Stimulated activated naive CD8-positive, alpha-beta T cell treated with anti-CD3 and anti-CD28 coated beads, Interleukin-15, amount 100 ng/mL, for 72 hours (primary cell): ENCODE results near the gene PROSER3.
A peak's percentile ranks its signal among the peaks of the same experiment; 100 is the strongest.

ENCODE experiments used
- ATAC-seq: fragments of 150-1000 bp; cut with Tn5 transposase; 2 replicates; pipeline ENCODE4 v1.10.0; 2021; ENCODE audit warnings: mild to moderate bottlenecking, moderate library complexity
- DNase-seq, 2 donors: peaks; one replicate each; pipeline ENCODE4 v3.0.0; 2021 to 2022
- H3K27ac Mint-ChIP-seq, 2 donors: one replicate each; pipeline ENCODE4 v1.8.0; 2022; ENCODE audit warnings: mild to moderate bottlenecking in 2 of 2, mixed read lengths in 2 of 2, moderate library complexity in 2 of 2
- H3K27me3 Mint-ChIP-seq: one replicate; pipeline ENCODE4 v1.8.0; 2022; ENCODE audit warnings: mixed read lengths
- H3K4me1 Mint-ChIP-seq: one replicate; pipeline ENCODE4 v1.8.0; 2022; ENCODE audit warnings: mild to moderate bottlenecking, mixed read lengths
- H3K4me3 Mint-ChIP-seq, 2 donors: one replicate each; pipeline ENCODE4 v1.8.0; 2022; ENCODE audit warnings: mild to moderate bottlenecking in 2 of 2, mixed read lengths in 2 of 2, moderate library complexity in 1 of 2
- H3K9me3 Mint-ChIP-seq, 2 donors: one replicate each; pipeline ENCODE4 v1.8.0; 2022; ENCODE audit warnings: mixed read lengths in 2 of 2

The PROSER3 gene

DNA sequence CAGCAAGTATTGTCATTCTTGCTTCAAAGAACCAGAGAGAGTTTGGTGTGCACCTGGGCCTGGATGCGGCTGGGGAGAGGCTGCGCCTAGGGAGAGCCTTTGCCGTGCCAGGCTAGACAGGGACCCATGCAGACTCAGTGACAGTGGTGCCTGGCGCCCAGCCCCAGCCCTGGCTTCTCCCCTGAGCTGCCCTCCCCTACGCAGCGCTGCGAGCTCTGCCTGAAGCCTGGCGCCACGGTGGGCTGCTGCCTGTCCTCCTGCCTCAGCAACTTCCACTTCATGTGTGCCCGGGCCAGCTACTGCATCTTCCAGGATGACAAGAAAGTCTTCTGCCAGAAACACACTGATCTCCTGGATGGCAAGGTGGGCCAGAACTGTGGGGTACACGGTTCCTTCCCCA is 28.2 kb upstream of the PROSER3 start:
- Mint-ChIP-seq H3K27ac (no peak overlapping the region), H3K27me3 (no peaks in the 10 kb centered on the region), H3K4me1 (peaks cover 17% of the 10 kb centered on the region), H3K4me3 (no peak overlapping the region), H3K9me3 (no peaks in the 10 kb centered on the region)
- DNase-seq = no peak
- ATAC-seq = no peak

GRCh38 chr19:35730326-35730725 is 27.6 kb upstream of the PROSER3 start:
- ATAC-seq (no peak), DNase-seq (no peak)
- H3K27ac Mint-ChIP-seq = peak overlapping the region in 1 of 2 donors; percentile 68
- H3K27me3 Mint-ChIP-seq = no peaks in the 10 kb centered on the region
- no peak overlapping the region for H3K4me3 Mint-ChIP-seq
- H3K4me1 Mint-ChIP-seq = peaks cover 21% of the 10 kb centered on the region
- H3K9me3 Mint-ChIP-seq = no peaks in the 10 kb centered on the region

DNA sequence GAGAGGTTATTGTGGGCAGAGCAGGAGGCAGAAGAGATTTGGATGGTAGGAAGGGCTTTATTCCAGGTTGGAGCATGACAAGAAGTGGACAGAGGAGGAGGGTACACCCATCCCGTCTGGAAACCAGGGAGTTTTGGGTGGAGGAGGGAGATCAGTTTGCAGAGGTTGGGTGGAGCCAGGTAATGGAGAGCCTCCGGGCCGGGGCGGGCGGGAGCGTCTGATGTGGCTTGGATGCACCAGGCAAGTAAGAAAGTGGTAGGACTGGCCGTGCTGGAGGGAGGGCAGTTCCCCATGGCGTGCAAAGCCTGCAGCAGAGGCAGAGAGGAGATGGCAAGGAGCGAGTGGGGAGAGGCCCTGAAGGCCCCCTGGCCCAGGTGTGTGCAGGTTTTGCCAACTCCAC is 26.6 kb upstream of the PROSER3 start:
- Mint-ChIP-seq H3K4me1 (peaks cover 23% of the 10 kb centered on the region), H3K27me3 (no peaks in the 10 kb centered on the region), H3K9me3 (no peaks in the 10 kb centered on the region), H3K4me3 (peak overlapping the region in 1 of 2 donors; percentile 2), H3K27ac (peak overlapping the region in 1 of 2 donors; percentile 65)
- DNase-seq (no peak), ATAC-seq (no peak)

GRCh38 chr19:35731779-35732405 is 26.1 kb upstream of the PROSER3 start:
- ATAC-seq = no peak
- DNase-seq = no peak
- H3K27me3 Mint-ChIP-seq = no peaks in the 10 kb centered on the region
- no peak overlapping the region for H3K4me3 Mint-ChIP-seq
- H3K9me3 Mint-ChIP-seq = no peaks in the 10 kb centered on the region
- H3K27ac Mint-ChIP-seq = peak overlapping the region in 1 of 2 donors; percentile 81
- peaks cover 29% of the 10 kb centered on the region for H3K4me1 Mint-ChIP-seq

DNA sequence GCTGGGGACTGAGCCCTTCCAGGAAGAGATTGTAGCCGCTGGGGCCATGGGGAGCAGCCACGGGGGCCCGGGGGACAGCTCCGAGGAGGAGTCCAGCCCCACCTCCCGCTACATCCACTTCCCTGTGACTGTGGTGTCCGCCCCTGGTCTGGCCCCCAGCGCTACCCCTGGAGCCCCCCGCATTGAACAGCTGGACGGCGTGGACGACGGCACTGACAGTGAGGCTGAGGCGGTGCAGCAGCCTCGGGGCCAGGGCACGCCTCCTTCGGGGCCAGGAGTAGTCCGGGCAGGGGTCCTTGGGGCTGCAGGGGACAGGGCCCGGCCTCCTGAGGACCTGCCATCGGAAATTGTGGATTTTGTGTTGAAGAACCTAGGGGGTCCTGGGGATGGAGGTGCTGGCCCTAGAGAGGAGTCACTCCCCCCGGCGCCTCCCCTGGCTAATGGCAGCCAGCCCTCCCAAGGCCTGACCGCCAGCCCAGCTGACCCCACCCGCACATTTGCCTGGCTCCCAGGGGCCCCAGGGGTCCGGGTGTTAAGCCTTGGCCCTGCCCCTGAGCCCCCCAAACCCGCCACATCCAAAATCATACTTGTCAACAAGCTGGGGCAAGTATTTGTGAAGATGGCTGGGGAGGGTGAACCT is 25.3 kb upstream of the PROSER3 start:
- no peak for DNase-seq
- peak; percentile 5 for ATAC-seq
- H3K4me1 Mint-ChIP-seq = peaks cover 36% of the 10 kb centered on the region
- peak overlapping the region in 1 of 2 donors; percentile 81 for H3K27ac Mint-ChIP-seq
- H3K4me3 Mint-ChIP-seq = no peak overlapping the region
- no peaks in the 10 kb centered on the region for H3K9me3 Mint-ChIP-seq
- no peaks in the 10 kb centered on the region for H3K27me3 Mint-ChIP-seq

- no peak for ATAC-seq
- Mint-ChIP-seq H3K27ac (peak overlapping the region; percentile 72 to 81), H3K4me1 (peaks cover 40% of the 10 kb centered on the region), H3K4me3 (no peak overlapping the region), H3K27me3 (no peaks in the 10 kb centered on the region), H3K9me3 (no peaks in the 10 kb centered on the region)
- no peak for DNase-seq
These were observed 24.5 kb upstream of the PROSER3 start for GRCh38 chr19:35733180-35734125.

- H3K27ac Mint-ChIP-seq = peak overlapping the region in 1 of 2 donors; percentile 93
- no peaks in the 10 kb centered on the region for H3K9me3 Mint-ChIP-seq
- ATAC-seq (no peak), DNase-seq (no peak)
- no peaks in the 10 kb centered on the region for H3K27me3 Mint-ChIP-seq
- H3K4me1 Mint-ChIP-seq = peaks cover 48% of the 10 kb centered on the region
- H3K4me3 Mint-ChIP-seq = peak overlapping the region in 1 of 2 donors; percentile 34
These were observed 23.7 kb upstream of the PROSER3 start for GRCh38 chr19:35734273-35734672.

DNA sequence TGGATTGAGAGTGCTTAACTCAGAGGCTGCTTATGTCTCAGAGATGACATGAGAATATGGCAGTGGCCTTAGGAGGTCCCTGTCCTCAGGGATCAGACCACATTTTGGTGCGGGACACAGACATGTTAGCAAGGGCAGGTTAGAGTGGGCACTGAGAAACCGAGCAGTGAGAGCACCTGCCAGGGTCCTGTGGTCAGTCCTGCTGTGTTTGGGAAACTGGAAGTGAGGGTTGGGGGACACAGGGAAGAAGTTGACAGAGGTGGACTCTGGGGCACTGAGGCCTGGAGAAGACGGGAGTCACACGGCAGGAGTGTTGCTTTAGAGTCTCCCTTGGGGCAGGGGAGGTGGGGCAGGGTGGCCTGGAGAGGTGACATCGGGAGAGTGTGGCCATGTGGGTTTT is 23.1 kb upstream of the PROSER3 start:
- H3K4me1 Mint-ChIP-seq = peaks cover 54% of the 10 kb centered on the region
- ATAC-seq (no peak), DNase-seq (no peak)
- no peaks in the 10 kb centered on the region for H3K9me3 Mint-ChIP-seq
- H3K4me3 Mint-ChIP-seq = no peak overlapping the region
- no peaks in the 10 kb centered on the region for H3K27me3 Mint-ChIP-seq
- peak overlapping the region; percentile 59 to 93 for H3K27ac Mint-ChIP-seq

DNA sequence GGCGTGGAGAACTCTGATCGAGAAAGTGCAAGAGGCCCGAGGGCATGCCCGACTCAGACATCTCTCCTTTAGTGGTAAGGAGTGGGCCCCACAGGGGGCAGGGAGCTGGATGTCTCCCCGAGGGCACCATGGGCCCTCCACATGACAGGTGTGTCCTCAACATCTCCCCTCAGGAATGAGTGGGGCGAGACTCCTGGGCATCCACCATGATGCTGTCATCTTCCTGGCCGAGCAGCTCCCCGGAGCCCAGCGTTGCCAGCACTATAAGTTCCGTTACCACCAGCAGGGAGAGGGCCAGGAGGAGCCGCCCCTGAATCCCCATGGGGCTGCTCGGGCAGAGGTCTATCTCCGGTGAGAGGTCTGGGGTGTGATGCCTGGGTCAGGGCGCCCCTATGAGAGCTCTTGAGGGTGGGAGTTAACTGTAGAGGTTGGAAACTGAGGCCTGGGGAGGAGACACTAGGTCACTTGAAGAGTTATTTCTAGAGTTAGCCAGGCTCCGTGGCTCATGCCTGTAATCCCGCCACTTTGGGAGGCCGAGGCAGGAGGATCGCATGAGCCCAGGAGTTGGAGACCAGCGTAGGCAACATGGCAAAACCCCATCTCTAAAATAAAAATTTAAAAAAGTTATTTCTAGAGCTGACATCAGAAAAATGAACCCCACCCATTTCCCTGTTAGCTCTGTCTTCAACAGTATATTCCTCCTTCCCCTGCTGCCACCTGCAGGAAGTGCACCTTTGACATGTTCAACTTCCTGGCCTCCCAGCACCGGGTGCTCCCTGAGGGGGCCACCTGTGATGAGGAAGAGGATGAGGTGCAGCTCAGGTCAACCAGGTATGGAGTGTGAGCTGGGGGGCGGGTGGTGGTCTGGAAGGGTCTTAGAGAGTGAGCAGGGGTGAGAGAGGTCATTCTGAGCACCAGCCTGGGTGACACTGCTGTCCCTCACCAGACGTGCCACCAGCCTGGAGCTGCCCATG is 20.8 kb upstream of the PROSER3 start:
- ATAC-seq (no peak), DNase-seq (peak in 1 of 2 donors; percentile 37)
- Mint-ChIP-seq H3K9me3 (no peaks in the 10 kb centered on the region), H3K27me3 (no peaks in the 10 kb centered on the region), H3K27ac (peak overlapping the region; percentile 41 to 97), H3K4me3 (peak overlapping the region in 1 of 2 donors; percentile 27), H3K4me1 (peaks cover 51% of the 10 kb centered on the region)

DNA sequence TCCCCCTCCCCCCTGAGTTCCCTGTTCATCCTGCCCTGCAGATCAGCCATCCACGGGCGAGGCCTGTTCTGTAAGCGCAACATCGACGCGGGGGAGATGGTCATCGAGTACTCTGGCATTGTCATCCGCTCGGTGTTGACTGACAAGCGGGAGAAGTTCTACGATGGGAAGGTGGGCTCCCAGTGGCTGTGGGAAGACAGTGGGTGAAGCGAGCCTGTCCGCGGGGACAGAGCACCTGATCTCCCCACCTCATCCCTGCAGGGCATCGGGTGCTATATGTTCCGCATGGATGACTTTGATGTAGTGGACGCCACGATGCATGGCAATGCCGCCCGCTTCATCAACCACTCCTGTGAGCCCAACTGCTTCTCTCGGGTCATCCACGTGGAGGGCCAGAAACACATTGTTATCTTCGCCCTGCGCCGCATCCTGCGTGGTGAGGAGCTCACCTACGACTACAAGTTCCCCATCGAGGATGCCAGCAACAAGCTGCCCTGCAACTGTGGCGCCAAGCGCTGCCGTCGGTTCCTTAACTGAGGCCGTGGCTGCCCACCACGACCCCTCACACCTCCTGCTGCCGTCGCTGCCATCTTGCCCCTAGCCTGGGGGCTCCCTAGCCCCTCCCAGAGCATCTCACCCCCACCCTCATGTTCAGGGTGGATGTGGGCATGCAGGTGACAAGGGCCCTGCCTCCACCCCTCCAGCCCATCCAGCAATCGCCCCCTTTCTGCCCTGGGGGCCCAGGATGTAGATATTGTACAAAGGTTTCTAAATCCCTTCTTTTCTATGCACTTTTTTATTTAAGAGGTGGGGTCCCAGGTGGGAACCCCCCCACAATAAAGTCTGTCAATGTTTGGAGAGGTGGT is 19.7 kb upstream of the PROSER3 start:
- no peak for ATAC-seq
- H3K4me1 Mint-ChIP-seq = peaks cover 60% of the 10 kb centered on the region
- peak overlapping the region in 1 of 2 donors; percentile 77 for H3K27ac Mint-ChIP-seq
- no peak overlapping the region for H3K4me3 Mint-ChIP-seq
- DNase-seq = no peak
- no peaks in the 10 kb centered on the region for H3K9me3 Mint-ChIP-seq
- H3K27me3 Mint-ChIP-seq = no peaks in the 10 kb centered on the region

DNA sequence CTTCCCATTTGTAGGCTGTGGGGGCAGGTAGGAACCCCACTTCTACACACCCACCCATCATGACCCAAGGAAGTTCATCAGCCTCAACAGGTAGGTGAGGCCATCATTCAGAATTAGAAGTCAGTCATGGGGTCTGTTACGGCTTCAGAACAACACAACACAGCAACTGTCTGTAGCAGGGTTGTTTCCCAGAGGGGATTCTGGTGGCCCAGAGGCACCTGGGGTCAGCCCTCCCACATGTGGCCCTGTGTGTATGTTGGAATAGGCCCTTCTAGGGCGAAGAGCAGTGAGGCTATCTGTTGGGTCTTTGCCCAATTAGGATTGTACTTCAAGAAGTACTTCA is 19.1 kb upstream of the PROSER3 start:
- no peaks in the 10 kb centered on the region for H3K9me3 Mint-ChIP-seq
- H3K4me1 Mint-ChIP-seq = peaks cover 65% of the 10 kb centered on the region
- H3K4me3 Mint-ChIP-seq = peak overlapping the region in 1 of 2 donors; percentile 62
- ATAC-seq (no peak), DNase-seq (no peak)
- no peaks in the 10 kb centered on the region for H3K27me3 Mint-ChIP-seq
- peak overlapping the region in 1 of 2 donors; percentile 77 for H3K27ac Mint-ChIP-seq

GRCh38 chr19:35739275-35740107 is 18.5 kb upstream of the PROSER3 start:
- peak overlapping the region in 1 of 2 donors; percentile 95 for H3K27ac Mint-ChIP-seq
- H3K4me1 Mint-ChIP-seq = peaks cover 68% of the 10 kb centered on the region
- ATAC-seq (no peak), DNase-seq (no peak)
- peak overlapping the region; percentile 48 to 62 for H3K4me3 Mint-ChIP-seq
- H3K9me3 Mint-ChIP-seq = no peaks in the 10 kb centered on the region
- H3K27me3 Mint-ChIP-seq = no peaks in the 10 kb centered on the region

- Mint-ChIP-seq H3K27ac (peak overlapping the region in 1 of 2 donors; percentile 97), H3K4me3 (peak overlapping the region; percentile 95 to 100), H3K27me3 (no peaks in the 10 kb centered on the region), H3K9me3 (no peaks in the 10 kb centered on the region), H3K4me1 (peaks cover 64% of the 10 kb centered on the region)
- peak; percentile 38 for ATAC-seq
- DNase-seq = no peak
These were observed 17.9 kb upstream of the PROSER3 start for GRCh38 chr19:35740108-35740422.
